H9 (cell line): ENCODE results near the gene TCOF1. TPM values are rescaled to one million over a fixed set of nuclear protein-coding genes. Genes with fewer than 3 reads are reported as not detected.
A peak's percentile ranks its signal among the peaks of the same experiment; 100 is the strongest.

ENCODE experiments used
- DNase-seq: peaks from one replicate; pipeline ENCODE4 v3.0.0-alpha.2; 2017
- H2AFZ ChIP-seq: one replicate; pipeline ENCODE4 v1.6.1; 2013; ENCODE audit warnings: mild to moderate bottlenecking, low read length, control low read depth, moderate library complexity
- H2AK5ac ChIP-seq: 2 replicates; pipeline ENCODE4 v1.6.1; 2013; ENCODE audit warnings: low read length, control low read depth, mixed read lengths; ENCODE audit not compliant: insufficient read length
- H2BK120ac ChIP-seq: one replicate; pipeline ENCODE4 v1.6.1; 2013; ENCODE audit warnings: low read depth, mild to moderate bottlenecking, low read length, control low read depth, inconsistent platforms; ENCODE audit not compliant: poor library complexity, severe bottlenecking
- H2BK12ac ChIP-seq: 2 replicates; pipeline ENCODE4 v1.6.1; 2013; ENCODE audit warnings: low read length, control low read depth, mixed read lengths, low read depth; ENCODE audit not compliant: insufficient read length
- H2BK15ac ChIP-seq: 2 replicates; pipeline ENCODE4 v1.6.1; 2013; ENCODE audit warnings: low read depth, low read length, control low read depth
- H2BK20ac ChIP-seq: one replicate; pipeline ENCODE4 v1.6.1; 2013; ENCODE audit warnings: low read depth, mild to moderate bottlenecking, low read length, control low read depth, inconsistent platforms; ENCODE audit not compliant: poor library complexity, severe bottlenecking
- H2BK5ac ChIP-seq: 2 replicates; pipeline ENCODE4 v1.6.1; 2013; ENCODE audit warnings: low read length, control low read depth, mixed read lengths; ENCODE audit not compliant: insufficient read length
- H3K14ac ChIP-seq: 2 replicates; pipeline ENCODE4 v1.6.1; 2013; ENCODE audit warnings: low read length, control low read depth; ENCODE audit not compliant: insufficient read depth
- H3K18ac ChIP-seq: 2 replicates; pipeline ENCODE4 v1.6.1; 2013; ENCODE audit warnings: low read depth, mild to moderate bottlenecking, mixed read lengths, low read length, control low read depth; ENCODE audit not compliant: insufficient read length
- H3K23ac ChIP-seq: 2 replicates; pipeline ENCODE4 v1.6.1; 2013; ENCODE audit warnings: low read length, control low read depth, mixed read lengths, low read depth; ENCODE audit not compliant: insufficient read length
- H3K23me2 ChIP-seq: 2 replicates; pipeline ENCODE4 v1.6.1; 2013; ENCODE audit warnings: low read depth, mild to moderate bottlenecking, mixed read lengths, low read length, control low read depth; ENCODE audit not compliant: insufficient read length, poor library complexity, severe bottlenecking
- H3K27ac ChIP-seq: 2 replicates; pipeline ENCODE4 v1.5.1; 2013; ENCODE audit warnings: low read length, control low read depth, mixed read lengths, low read depth; ENCODE audit not compliant: insufficient read length
- H3K27me3 ChIP-seq: 2 replicates; pipeline ENCODE4 v1.6.1; 2013; ENCODE audit warnings: low read length, control low read depth, inconsistent platforms; ENCODE audit not compliant: insufficient read depth
- H3K4ac ChIP-seq: 2 replicates; pipeline ENCODE4 v1.6.1; 2013; ENCODE audit warnings: low read depth, mild to moderate bottlenecking, control low read depth, inconsistent platforms, low read length, moderate library complexity
- H3K4me1 ChIP-seq: 2 replicates; pipeline ENCODE4 v1.6.1; 2013; ENCODE audit warnings: low read length, control low read depth, inconsistent platforms; ENCODE audit not compliant: insufficient read depth
- H3K4me2 ChIP-seq: 2 replicates; pipeline ENCODE4 v1.6.1; 2013; ENCODE audit warnings: low read length, control low read depth, mixed read lengths; ENCODE audit not compliant: insufficient read length, insufficient read depth
- H3K56ac ChIP-seq: 2 replicates; pipeline ENCODE4 v1.6.1; 2013; ENCODE audit warnings: low read depth, mild to moderate bottlenecking, mixed read lengths, low read length, control low read depth; ENCODE audit not compliant: insufficient read length
- H3K79me1 ChIP-seq: 2 replicates; pipeline ENCODE4 v1.6.1; 2013; ENCODE audit warnings: low read depth, mild to moderate bottlenecking, moderate library complexity, low read length, control low read depth, inconsistent platforms; ENCODE audit not compliant: insufficient read depth, poor library complexity, severe bottlenecking
- H3K79me2 ChIP-seq: 2 replicates; pipeline ENCODE4 v1.6.1; 2013; ENCODE audit warnings: low read length, control low read depth, inconsistent platforms; ENCODE audit not compliant: insufficient read depth
- H3K9ac ChIP-seq: 2 replicates; pipeline ENCODE4 v1.6.1; 2013; ENCODE audit warnings: low read length, control low read depth, mixed read lengths; ENCODE audit not compliant: insufficient read length; ENCODE audit errors: extremely low read depth
- H3K9me3 ChIP-seq: one replicate; pipeline ENCODE4 v1.6.1; 2013; ENCODE audit warnings: low read depth, low read length, inconsistent platforms; ENCODE audit not compliant: control insufficient read depth
- H3T11ph ChIP-seq: one replicate; pipeline ENCODE4 v1.6.1; 2013; ENCODE audit warnings: mild to moderate bottlenecking, low read length, control low read depth, inconsistent platforms
- H4K20me1 ChIP-seq: one replicate; pipeline ENCODE4 v1.6.1; 2013; ENCODE audit not compliant: control insufficient read depth, insufficient read length, insufficient read depth
- H4K5ac ChIP-seq: 2 replicates; pipeline ENCODE4 v1.6.1; 2013; ENCODE audit warnings: low read depth, mild to moderate bottlenecking, mixed read lengths, low read length, control low read depth; ENCODE audit not compliant: insufficient read length
- H4K8ac ChIP-seq: replicated peaks from 2 replicates; pipeline ENCODE4 v1.6.1; 2013; ENCODE audit warnings: low read length, control low read depth, mixed read lengths, low read depth; ENCODE audit not compliant: insufficient read length
- H4K91ac ChIP-seq: 2 replicates; pipeline ENCODE4 v1.6.1; 2013; ENCODE audit warnings: low read depth, mild to moderate bottlenecking, moderate library complexity, mixed read lengths, low read length, control low read depth; ENCODE audit not compliant: insufficient read length
- H3K27ac Mint-ChIP-seq, 3 experiments: 2 replicates in 2 of 3; 3 replicates in 1 of 3; pipeline ENCODE4 v1.8.0; 2020 to 2021; ENCODE audit warnings: mixed read lengths in 3 of 3, mild to moderate bottlenecking in 1 of 3, moderate library complexity in 1 of 3
- H3K27me3 Mint-ChIP-seq: 2 replicates; pipeline ENCODE4 v1.8.0; 2021; ENCODE audit warnings: low read depth, mild to moderate bottlenecking, moderate library complexity, mixed read lengths
- H3K36me3 Mint-ChIP-seq, 3 experiments: 2 replicates in 2 of 3; 3 replicates in 1 of 3; pipeline ENCODE4 v1.8.0; 2020 to 2021; ENCODE audit warnings: low read depth in 3 of 3, mixed read lengths in 3 of 3; ENCODE audit not compliant: insufficient read depth in 1 of 3
- H3K4me1 Mint-ChIP-seq, 2 experiments: 2 replicates each; pipeline ENCODE4 v1.8.0; 2020; ENCODE audit warnings: mixed read lengths in 2 of 2
- H3K4me3 Mint-ChIP-seq, 2 experiments: 2 replicates in 1 of 2; 3 replicates in 1 of 2; pipeline ENCODE4 v1.8.0; 2020 to 2021; ENCODE audit warnings: mild to moderate bottlenecking in 2 of 2, mixed read lengths in 2 of 2, moderate library complexity in 1 of 2
- H3K9me3 Mint-ChIP-seq, 2 experiments: 2 replicates in 1 of 2; 3 replicates in 1 of 2; pipeline ENCODE4 v1.8.0; 2020; ENCODE audit warnings: mild to moderate bottlenecking in 2 of 2, mixed read lengths in 2 of 2, moderate library complexity in 1 of 2
- CTCF ChIP-seq: fragments of 200-600 bp; sonication (generic); conservative IDR thresholded peaks from 3 replicates; pipeline ENCODE4 v1.8.0; 2021; ENCODE audit warnings: antibody characterized with exemption, mild to moderate bottlenecking
- WGBS: extraction: QIAGEN DNeasy Blood & Tissue Kit; methylation state at CpG from one replicate; pipeline ENCODE4 v1.1.7; 2013; ENCODE audit warnings: missing lambda C conversion rate, low lambda C conversion rate, mixed read lengths; ENCODE audit not compliant: insufficient read length; ENCODE audit errors: extremely low coverage; 5-methylcytosine and 5-hydroxymethylcytosine counted together
- long read RNA-seq: library from polyadenylated mRNA; unstranded; transcript quantifications from one replicate; pipeline ENCODE4 v2.0.0, GENCODE V29; 2020
- total RNA-seq: library from RNA; stranded (reverse); gene quantifications from 2 replicates; pipeline ENCODE4 v1.2.1, GENCODE V29; 2021

TCOF1 gene
- total RNA-seq: 128 and 133 TPM in 2 replicates
- long read RNA-seq, full-length matches to known transcripts: 26 of 850 reads
- long read RNA-seq, partial matches to known transcripts: 577 of 850 reads
- long read RNA-seq, other reads (novel, unspliced or antisense): 247 of 850 reads

- H3K27me3 Mint-ChIP-seq: peaks cover 11% of the 10 kb centered on the region
- Histone ChIP-seq H2BK15ac (no peak within 1 kb of the TSS; the same call in 1 of the 2 replicates), H2BK120ac (no peak within 1 kb of the TSS), H3K14ac (peak within 1 kb of the TSS; percentile 94), H3K23me2 (peaks cover 4% of the 10 kb centered on the region), H3K79me2 (peaks cover 21% of the 10 kb centered on the region; the same call in 1 of the 2 replicates), H3K23ac (no peak within 1 kb of the TSS), H4K8ac (no peak within 1 kb of the TSS), H2BK20ac (no peak within 1 kb of the TSS), H3K4ac (peak within 1 kb of the TSS; percentile 83; the same call in 1 of the 2 replicates), H4K5ac (peak within 1 kb of the TSS; percentile 57), H3K4me1 (no peaks in the 10 kb centered on the region), H3K56ac (no peak within 1 kb of the TSS), H3K27ac (no peak within 1 kb of the TSS), H3K79me1 (peaks cover 7% of the 10 kb centered on the region), H3K9ac (peak within 1 kb of the TSS; percentile 93), H2BK5ac (no peak within 1 kb of the TSS), H3K9me3 (no peaks in the 10 kb centered on the region), H2AK5ac (no peak within 1 kb of the TSS), H2AFZ (peak within 1 kb of the TSS; percentile 96), H3K27me3 (no peaks in the 10 kb centered on the region), H3T11ph (no peak within 1 kb of the TSS), H3K18ac (peak within 1 kb of the TSS; percentile 82), H3K4me2 (peak within 1 kb of the TSS; percentile 88), H2BK12ac (no peak within 1 kb of the TSS), H4K20me1 (peaks cover 5% of the 10 kb centered on the region), H4K91ac (no peak within 1 kb of the TSS)
- H3K9me3 Mint-ChIP-seq: no peaks in the 10 kb centered on the region
- peak within 1 kb of the TSS; percentile 93 to 95 for H3K4me3 Mint-ChIP-seq
- H3K27ac Mint-ChIP-seq: peak within 1 kb of the TSS; percentile 61 to 96 (median 93); a peak in 6 of 7 replicates
- peaks cover 19 to 41% (median 30%) of the 10 kb centered on the region in 3 experiments for H3K36me3 Mint-ChIP-seq
- TF ChIP-seq CTCF: no peak
- H3K4me1 Mint-ChIP-seq: peaks cover 11 to 14% of the 10 kb centered on the region in 2 experiments
- no CpG with 5 or more reads among the region's 90 CpGs for WGBS
- DNase-seq: peak; percentile 97
Measured at GRCh38 chr5:150357326-150358260, at the start of gene TCOF1. TSS of gene TCOF1 (plus strand) at chr5:150357697. CDS start at chr5:150357747, 50 bp downstream.
